NCI-H1092 treated with DMSO at 0.1 percent for 48 hours (cell line): ENCODE data around the gene SEC16A.

Experiments used
- DNase-seq: peaks from one replicate; lab custom pipeline; 2025; lab: John Stamatoyannopoulos, UW

SEC16A gene

GRCh38 chr9:136463578-136463977, 19.3 kb downstream of the SEC16A start:
- DNase-seq = no peak

- no peak for DNase-seq
These were observed 20.2 kb downstream of the SEC16A start for GRCh38 chr9:136462664-136463063.

- no peak for DNase-seq
These were observed 22.0 kb downstream of the SEC16A start for GRCh38 chr9:136460772-136461325.

GRCh38 chr9:136459425-136459824, 23.4 kb downstream of the SEC16A start:
- no peak for DNase-seq

- no peak for DNase-seq
These were observed 25.5 kb downstream of the SEC16A start for GRCh38 chr9:136457326-136457725.

DNA sequence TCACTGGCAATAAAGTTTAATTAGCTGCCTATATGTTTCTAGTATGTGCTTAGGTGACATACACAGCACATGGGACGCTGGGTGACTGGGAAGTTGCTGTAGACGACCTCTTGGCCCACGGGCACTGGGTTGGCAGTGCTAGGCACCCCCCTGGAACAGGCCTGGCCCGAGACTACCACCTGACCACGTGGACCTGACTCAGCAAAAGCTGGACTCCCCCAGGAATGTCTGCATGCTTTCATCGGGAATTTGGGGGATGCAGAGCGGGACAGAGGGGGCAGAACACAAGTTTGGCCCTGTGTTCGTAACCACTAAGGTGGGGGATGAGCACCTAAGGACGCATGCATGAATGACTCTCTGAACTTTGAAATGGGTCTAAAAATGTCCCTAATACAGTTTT, 26.6 kb downstream of the SEC16A start:
- no peak for DNase-seq

- no peak for DNase-seq
These were observed 27.5 kb downstream of the SEC16A start for GRCh38 chr9:136455043-136456002.

GRCh38 chr9:136454026-136454796, 28.6 kb downstream of the SEC16A start:
- DNase-seq = no peak

GRCh38 chr9:136453326-136453725, 29.5 kb downstream of the SEC16A start:
- DNase-seq = no peak

DNA sequence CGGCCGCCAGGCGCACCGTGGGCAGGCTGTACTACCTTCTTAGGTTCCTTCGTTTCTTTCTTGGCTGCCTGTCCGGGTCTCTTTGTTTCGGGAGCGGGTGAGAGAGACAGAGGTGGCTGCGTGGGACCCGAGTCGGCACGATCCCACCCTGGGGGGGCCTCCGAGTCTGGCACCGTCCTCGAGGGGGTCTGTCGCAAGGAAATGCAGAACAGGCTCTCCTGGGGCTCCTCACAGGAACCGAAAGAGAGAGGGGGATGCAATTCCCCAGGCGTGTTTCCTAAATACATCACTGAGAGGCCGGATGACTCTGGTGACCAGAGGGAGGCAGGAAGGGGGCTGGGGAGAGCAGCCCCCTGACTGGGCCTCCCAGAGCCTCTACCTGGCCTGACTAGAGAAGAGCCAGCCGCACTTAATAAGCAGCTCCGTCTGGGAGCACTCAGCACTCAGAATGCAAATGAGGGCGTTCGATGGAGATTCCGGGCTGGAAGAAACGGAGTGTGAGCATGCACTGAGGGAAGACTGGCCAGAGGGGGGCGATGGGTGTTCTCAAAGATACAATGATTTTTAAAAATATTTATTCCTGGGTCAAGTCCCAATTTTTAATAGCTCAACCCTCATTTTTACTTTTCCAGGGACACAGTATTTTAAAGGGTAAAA, 31.5 kb downstream of the SEC16A start:
- no peak for DNase-seq

DNA sequence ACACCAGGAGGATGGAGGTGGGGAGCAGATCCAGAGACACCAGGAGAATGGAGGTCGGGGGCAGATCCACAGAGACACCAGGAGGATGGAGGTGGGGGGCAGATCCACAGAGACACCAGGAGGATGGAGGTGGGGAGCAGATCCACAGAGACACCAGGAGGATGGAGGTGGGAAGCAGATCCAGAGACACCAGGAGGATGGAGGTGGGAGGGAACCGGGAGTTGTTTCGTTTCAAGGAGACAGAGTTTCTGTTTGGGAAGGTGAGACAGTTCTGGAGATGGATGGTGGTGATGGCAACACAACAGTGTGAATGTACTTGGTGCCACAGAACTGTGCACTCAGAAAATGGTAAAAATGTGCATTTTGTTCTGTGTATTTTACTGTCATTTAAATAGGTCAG, 34.2 kb downstream of the SEC16A start:
- DNase-seq = no peak

- no peak for DNase-seq
These were observed 35.6 kb downstream of the SEC16A start for GRCh38 chr9:136447173-136447778.

- no peak for DNase-seq
These were observed 37.0 kb downstream of the SEC16A start for GRCh38 chr9:136445799-136446198.

DNA sequence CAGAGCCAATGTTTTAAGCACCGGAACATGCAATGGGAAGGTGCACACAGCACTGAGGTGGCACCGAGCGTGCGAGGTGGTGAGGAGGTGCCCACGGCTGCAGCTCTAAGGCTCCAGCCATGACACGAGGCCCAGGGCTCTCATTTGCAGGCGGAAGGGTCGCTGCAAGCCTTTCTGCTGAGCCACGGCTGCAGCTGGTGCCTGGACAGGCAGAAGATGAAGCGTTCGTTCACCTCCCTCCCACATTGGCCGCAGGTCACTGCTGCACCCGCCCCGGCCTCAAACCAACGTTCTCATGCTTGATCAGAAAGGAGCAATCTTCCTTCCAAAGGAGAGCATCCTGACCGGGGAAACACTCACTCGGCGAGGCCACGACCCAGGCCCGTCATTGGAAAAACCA, 38.7 kb downstream of the SEC16A start:
- DNase-seq = no peak

GRCh38 chr9:136443687-136444086, 39.2 kb downstream of the SEC16A start:
- no peak for DNase-seq

DNA sequence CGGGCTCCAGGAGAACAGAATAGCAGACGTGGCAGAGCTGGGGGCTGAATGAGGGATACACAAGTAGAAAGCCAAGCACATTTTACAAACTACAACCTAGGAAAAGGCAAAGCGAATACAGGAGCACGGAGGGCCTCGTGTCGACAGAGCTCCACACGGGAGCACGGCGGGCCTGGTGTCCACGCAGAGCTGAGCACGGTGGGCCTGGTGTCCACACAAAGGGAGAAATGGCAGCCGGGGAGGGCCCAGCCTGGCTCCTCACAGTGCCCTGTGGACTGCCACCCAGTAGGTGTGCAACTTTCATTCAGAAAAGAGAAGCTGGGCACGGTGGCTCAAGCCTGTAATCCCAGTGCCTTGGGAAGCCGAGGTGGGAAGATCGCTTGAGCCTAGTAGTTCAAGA, 39.8 kb downstream of the SEC16A start:
- no peak for DNase-seq

GRCh38 chr9:136442265-136442664, 40.6 kb downstream of the SEC16A start:
- DNase-seq = no peak

- no peak for DNase-seq
These were observed 41.1 kb downstream of the SEC16A start for GRCh38 chr9:136441681-136442245.

DNA sequence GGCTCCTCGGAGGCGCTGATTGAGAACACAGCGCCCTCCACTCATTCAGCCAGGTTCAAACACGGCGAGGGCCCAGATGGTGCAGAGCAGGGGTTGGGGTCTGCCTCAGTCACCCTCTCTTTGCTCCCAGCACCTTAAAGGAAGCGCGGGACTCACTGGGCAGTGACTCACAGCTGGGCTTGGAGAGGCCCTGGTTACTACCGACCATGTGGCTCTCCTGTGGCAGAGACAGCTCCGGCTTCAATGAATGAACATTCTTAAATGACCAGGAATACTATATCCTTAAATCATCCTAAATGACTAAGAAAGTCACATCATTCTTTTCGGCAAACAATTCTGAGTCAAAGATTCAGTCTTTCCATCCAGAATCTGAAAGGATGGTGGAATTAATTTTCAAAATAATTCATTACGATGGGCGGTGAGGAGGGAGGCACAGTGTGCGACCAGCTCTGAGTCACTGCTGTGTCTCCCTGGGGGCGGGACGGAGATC, 41.6 kb downstream of the SEC16A start:
- DNase-seq = no peak

- DNase-seq = peak; percentile 22
These were observed 43.1 kb downstream of the SEC16A start, which contains the start of gene INPP5E for GRCh38 chr9:136439481-136440408. INPP5E (minus strand) TSS chr9:136439845; CDS start chr9:136439419, 426 bp downstream.
